IPS-18c (cell line): ENCODE measurements around the gene SIK3.

ENCODE experiments used
- H3K4me3 ChIP-seq: 2 replicates; pipeline ENCODE4 v1.7.0; 2013; ENCODE audit warnings: low read depth, mild to moderate bottlenecking, low read length, moderate library complexity; ENCODE audit not compliant: insufficient read depth
- H3K9me3 ChIP-seq: one replicate; pipeline ENCODE4 v1.6.1; 2013; ENCODE audit warnings: mild to moderate bottlenecking, low read length, moderate library complexity; ENCODE audit not compliant: control insufficient read depth, insufficient read depth

Gene SIK3

DNA sequence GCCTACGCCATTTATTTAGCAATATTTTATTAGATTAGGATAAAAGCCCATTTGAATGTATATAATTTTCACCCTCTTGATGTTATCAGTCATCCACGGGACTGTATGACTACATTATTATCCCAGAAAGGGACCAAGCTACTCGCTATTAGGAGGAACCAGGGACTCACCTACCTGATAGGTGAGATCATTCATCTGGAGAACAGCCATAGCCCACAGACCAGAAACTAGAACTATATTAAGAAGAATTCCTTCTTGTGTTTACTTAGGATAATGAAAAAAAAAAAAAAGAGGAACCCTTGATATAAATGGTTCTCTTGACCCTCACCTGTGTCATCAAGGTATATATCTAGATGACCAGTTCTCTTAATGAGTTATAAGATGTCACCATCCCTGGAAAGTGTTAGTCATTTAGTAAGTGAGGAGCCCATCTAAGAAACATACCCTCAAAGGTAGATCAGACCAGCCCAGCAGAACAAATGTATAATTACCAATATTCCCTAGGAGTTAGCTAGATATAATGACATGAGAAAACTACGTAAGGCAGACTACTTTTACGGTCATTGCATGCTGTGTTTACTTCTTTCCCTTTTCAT lies 8.0 kb downstream of the SIK3 start:
- H3K4me3 ChIP-seq, result no peak overlapping the region
- no peaks in the 10 kb centered on the region for H3K9me3 ChIP-seq

DNA sequence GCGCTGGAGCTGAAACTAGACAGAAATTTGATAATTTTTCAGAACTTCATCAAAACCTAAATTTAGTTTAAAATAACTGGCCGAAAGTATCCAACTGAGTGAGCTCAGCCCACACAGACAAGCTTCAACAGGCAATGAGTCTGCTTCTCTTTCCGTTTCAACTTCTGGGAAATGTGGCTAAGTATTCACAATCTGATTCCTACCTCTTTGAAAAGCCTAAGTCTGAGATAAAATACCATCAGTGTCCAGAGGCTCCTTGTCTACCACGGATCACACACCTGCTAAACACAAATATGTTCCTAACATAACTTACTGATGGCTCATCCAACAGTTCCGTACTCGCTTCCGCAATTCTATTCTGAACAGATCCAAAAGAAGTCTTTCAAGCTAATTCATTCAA lies 8.5 kb downstream of the SIK3 start:
- no peak overlapping the region for H3K4me3 ChIP-seq
- no peaks in the 10 kb centered on the region for H3K9me3 ChIP-seq

DNA sequence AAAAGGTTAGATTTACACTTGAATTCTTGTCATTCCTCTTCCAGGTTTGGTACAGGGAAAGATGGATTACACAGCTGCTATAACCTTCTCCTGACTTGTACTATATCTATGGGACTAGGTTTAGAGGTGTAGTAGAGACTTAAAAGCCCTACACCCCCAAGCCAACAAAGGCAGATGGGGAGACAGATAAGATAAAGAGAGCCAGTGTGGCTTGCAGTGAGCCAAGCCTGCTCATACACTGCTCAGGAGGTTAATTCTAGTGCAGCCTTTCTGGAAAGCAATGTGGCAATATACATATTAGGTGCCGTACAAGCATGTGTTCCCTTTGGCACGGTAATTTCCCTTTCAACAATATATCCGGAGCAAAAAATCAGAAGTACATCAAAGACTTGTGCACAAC lies 10.8 kb downstream of the SIK3 start:
- Histone ChIP-seq H3K9me3 (no peaks in the 10 kb centered on the region), H3K4me3 (no peak overlapping the region)

DNA sequence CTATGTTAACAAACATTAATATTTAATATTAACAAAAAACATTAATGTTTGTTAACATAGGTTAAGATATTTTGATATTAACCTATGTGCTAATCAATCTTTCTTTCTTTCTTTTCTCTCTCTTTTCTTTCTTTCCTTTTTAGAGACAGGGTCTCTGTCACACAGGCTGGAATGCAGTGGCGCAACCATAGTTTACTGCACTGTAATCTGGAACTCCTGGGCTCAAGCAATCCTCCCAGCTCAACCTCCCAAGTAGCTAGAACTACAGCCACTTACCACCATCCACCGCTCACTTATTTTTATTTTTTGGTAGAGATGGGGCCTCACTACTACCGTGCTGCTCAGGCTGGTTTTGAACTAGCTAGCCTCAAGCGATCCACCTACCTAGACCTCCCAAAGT lies 13.2 kb downstream of the SIK3 start:
- Histone ChIP-seq H3K4me3 (no peak overlapping the region), H3K9me3 (peaks cover 3% of the 10 kb centered on the region)

GRCh38 chr11:117083011-117083935 lies 15.0 kb downstream of the SIK3 start:
- no peak overlapping the region for H3K4me3 ChIP-seq
- H3K9me3 ChIP-seq, result peaks cover 3% of the 10 kb centered on the region

GRCh38 chr11:117081908-117082307 lies 16.3 kb downstream of the SIK3 start:
- no peak overlapping the region for H3K4me3 ChIP-seq

DNA sequence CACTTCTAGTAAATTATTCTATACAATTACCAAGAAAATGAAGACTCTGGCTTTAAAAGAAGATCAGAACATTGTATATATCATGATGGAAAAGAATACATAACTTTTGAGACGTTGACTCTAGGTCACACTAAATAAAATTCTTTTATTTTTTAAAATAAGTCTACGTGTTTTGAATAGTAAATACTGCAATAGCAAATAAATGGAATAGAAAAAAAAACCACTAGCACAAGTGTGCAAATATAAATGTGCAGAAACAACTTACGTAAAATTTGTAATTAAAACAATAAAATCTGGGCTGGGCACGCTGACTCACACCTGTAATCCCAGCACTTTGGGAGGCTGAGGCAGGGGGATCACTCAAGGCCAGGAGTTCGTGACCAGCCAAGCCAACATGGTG lies 17.9 kb downstream of the SIK3 start:
- Histone ChIP-seq H3K4me3 (no peak overlapping the region), H3K9me3 (peaks cover 3% of the 10 kb centered on the region)

More at GRCh38 chr11:117081908-117082307, 16.3 kb downstream of the SIK3 start:
- peaks cover 3% of the 10 kb centered on the region for H3K9me3 ChIP-seq

DNA sequence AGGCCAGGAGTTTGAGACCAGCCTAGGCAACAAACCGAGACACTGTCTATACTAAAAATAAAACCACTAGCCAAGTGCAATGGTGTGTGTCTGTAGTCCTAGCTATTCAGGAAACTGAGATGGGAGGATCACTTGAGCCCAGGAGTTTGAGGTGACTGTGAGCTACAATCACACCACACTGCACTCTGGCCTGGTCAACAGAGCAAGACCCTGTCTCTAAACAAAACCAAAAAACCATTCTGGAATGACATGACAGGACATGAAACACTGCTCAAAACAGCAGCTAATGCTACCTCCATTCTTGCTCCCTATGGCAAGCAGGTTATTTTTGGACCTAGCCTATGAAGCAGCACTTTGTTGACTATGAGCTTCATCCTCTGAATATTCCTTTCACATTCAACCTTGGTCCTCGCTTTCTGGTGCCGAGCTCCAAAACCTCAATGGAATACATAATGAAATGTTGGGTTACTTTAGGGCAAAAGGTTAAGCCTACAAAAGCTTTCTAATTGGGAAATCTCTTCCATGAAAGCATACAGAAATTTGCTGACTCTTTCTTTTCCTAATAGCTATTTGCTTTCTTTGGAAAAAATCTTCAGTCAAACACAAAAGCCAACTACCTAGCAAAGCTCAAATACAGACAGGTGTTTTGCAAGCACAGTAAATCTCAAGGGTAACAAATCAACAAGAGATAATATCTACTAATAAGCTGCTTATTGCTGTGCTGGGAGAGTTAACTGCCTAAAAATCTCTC lies 21.1 kb downstream of the SIK3 start:
- Histone ChIP-seq H3K4me3 (no peak overlapping the region), H3K9me3 (peaks cover 3% of the 10 kb centered on the region)

- no peak overlapping the region for H3K4me3 ChIP-seq
- H3K9me3 ChIP-seq, result no peaks in the 10 kb centered on the region
Measured at GRCh38 chr11:117075186-117075585, 23.0 kb downstream of the SIK3 start.

GRCh38 chr11:117074119-117074518 lies 24.1 kb downstream of the SIK3 start:
- Histone ChIP-seq H3K4me3 (no peak overlapping the region), H3K9me3 (no peaks in the 10 kb centered on the region)

- no peak overlapping the region for H3K4me3 ChIP-seq
Measured at GRCh38 chr11:117073539-117073938, 24.7 kb downstream of the SIK3 start.

DNA sequence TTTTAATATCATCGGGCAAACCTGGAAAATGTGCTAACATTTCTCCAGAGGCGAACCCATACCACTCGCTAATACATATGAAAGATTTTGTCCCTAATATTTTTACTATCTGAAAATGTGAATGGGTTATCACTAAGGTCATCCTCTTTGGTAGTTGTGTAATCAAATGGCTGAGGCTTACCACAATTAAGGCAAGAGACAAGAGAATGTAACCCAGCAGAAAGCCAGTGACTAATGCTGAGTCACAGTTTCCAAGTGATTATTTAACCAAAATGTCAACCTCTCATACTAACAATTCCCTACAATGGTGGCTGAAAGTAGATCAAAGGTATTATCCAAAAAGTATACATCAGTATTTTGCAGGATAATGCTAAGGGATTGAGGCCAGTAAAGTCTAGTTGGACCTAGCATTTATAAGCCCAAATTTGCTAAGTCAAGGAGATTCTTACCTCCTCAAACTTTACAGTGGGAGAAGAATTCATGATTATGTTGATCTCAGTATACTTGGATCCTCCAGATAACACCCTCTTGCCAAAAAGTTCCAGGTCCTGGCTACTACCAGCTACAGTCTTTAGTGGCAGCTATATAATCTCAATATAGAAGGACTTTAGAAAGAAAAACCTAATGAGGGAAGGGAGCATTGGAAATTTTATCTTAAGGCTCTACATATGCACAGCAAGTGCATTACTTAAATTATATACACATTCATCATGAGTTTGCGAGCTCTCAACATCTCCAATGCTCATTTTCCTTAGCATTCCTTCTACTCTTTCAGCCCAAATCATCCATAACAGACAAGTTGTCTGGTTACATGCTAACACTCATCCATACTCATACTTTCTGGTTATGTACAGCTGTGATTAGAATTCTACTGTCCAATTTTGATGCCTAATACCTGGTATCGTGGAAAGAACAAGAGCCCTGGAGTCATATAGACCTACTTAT lies 25.4 kb downstream of the SIK3 start:
- H3K4me3 ChIP-seq, result no peak overlapping the region
- H3K9me3 ChIP-seq, result no peaks in the 10 kb centered on the region

More at GRCh38 chr11:117073539-117073938, 24.7 kb downstream of the SIK3 start:
- no peaks in the 10 kb centered on the region for H3K9me3 ChIP-seq

GRCh38 chr11:117071344-117071787 lies 26.9 kb downstream of the SIK3 start:
- H3K4me3 ChIP-seq, result no peak overlapping the region
- H3K9me3 ChIP-seq, result no peaks in the 10 kb centered on the region

GRCh38 chr11:117070016-117070415 lies 28.2 kb downstream of the SIK3 start:
- no peak overlapping the region for H3K4me3 ChIP-seq
- H3K9me3 ChIP-seq, result no peaks in the 10 kb centered on the region

- Histone ChIP-seq H3K9me3 (no peaks in the 10 kb centered on the region), H3K4me3 (no peak overlapping the region)
Measured at GRCh38 chr11:117068303-117068860, 29.8 kb downstream of the SIK3 start.

- no peak overlapping the region for H3K4me3 ChIP-seq
- H3K9me3 ChIP-seq, result no peaks in the 10 kb centered on the region
Measured at GRCh38 chr11:117066959-117067358, 31.3 kb downstream of the SIK3 start.
